Measurements from ENCODE around the gene PTPN6.

GRCh38 chr12:6902448-6902847 is 48.7 kb upstream of the PTPN6 start:
- no peak for TF ChIP-seq POLR2A (IDR thresholded peaks at IDR 0.05)
- TF ChIP-seq CTCF (IDR thresholded peaks at IDR 0.05), result no peak

Data from lower leg skin (tissue), 3 donors.